ENCODE measurements around the gene RUNX3. TPM values are rescaled to one million over a fixed set of nuclear protein-coding genes. Genes with fewer than 3 reads are reported as not detected.

The RUNX3 gene
- total RNA-seq, 1 donor from 2014 or later = not detected

- H3K4me3 ChIP-seq (ENCODE audit: low read depth, low read length) = no peak overlapping the region
- TF ChIP-seq CTCF (conservative IDR thresholded peaks at IDR 0.05; ENCODE audit: low read depth, low read length) = no peak
- no peak for DNase-seq (ENCODE audit: low read depth)
Measured at GRCh38 chr1:24951810-24952412, 21.8 kb upstream of the RUNX3 start.

GRCh38 chr1:24951337-24951736 is 21.3 kb upstream of the RUNX3 start:
- TF ChIP-seq CTCF (conservative IDR thresholded peaks at IDR 0.05; ENCODE audit: low read depth, low read length) = no peak
- H3K4me3 ChIP-seq (ENCODE audit: low read depth, low read length) = no peak overlapping the region
- no peak for DNase-seq (ENCODE audit: low read depth)

- DNase-seq (ENCODE audit: low read depth) = no peak
- H3K4me3 ChIP-seq (ENCODE audit: low read depth, low read length) = no peak overlapping the region
- no peak for TF ChIP-seq CTCF (conservative IDR thresholded peaks at IDR 0.05; ENCODE audit: low read depth, low read length)
Measured at GRCh38 chr1:24949331-24949881, 19.3 kb upstream of the RUNX3 start.

GRCh38 chr1:24948079-24948827 is 18.2 kb upstream of the RUNX3 start:
- DNase-seq (ENCODE audit: low read depth) = no peak
- H3K4me3 ChIP-seq (ENCODE audit: low read depth, low read length) = no peak overlapping the region
- no peak for TF ChIP-seq CTCF (conservative IDR thresholded peaks at IDR 0.05; ENCODE audit: low read depth, low read length)

GRCh38 chr1:24946861-24947658 is 17.0 kb upstream of the RUNX3 start:
- DNase-seq (ENCODE audit: low read depth) = no peak
- TF ChIP-seq CTCF (conservative IDR thresholded peaks at IDR 0.05; ENCODE audit: low read depth, low read length) = no peak
- no peak overlapping the region for H3K4me3 ChIP-seq (ENCODE audit: low read depth, low read length)

- no peak overlapping the region for H3K4me3 ChIP-seq (ENCODE audit: low read depth, low read length)
- TF ChIP-seq CTCF (conservative IDR thresholded peaks at IDR 0.05; ENCODE audit: low read depth, low read length) = no peak
- DNase-seq (ENCODE audit: low read depth) = no peak
Measured at GRCh38 chr1:24945354-24946326, 15.6 kb upstream of the RUNX3 start.

All from epithelial cell of proximal tubule (primary cell).